Thoracic aorta endothelial cell (primary cell): Measurements from ENCODE around the gene GDPD1. TPM values are rescaled to one million over a fixed set of nuclear protein-coding genes. Genes with fewer than 3 reads are reported as not detected.

Source experiments
- small RNA-seq: library from RNA; depleted of rRNA; stranded (forward); fragments of <200 nt; gene quantifications from one replicate; pipeline ENCODE3, GENCODE V24; 2012
- total RNA-seq: library from RNA; depleted of rRNA; stranded (reverse); fragments of >200 nt; gene quantifications from 2 replicates; pipeline ENCODE4 v1.2.3, GENCODE V29; 2012

GDPD1 gene
- 4.4 and 7.9 TPM in 2 replicates for total RNA-seq

DNA sequence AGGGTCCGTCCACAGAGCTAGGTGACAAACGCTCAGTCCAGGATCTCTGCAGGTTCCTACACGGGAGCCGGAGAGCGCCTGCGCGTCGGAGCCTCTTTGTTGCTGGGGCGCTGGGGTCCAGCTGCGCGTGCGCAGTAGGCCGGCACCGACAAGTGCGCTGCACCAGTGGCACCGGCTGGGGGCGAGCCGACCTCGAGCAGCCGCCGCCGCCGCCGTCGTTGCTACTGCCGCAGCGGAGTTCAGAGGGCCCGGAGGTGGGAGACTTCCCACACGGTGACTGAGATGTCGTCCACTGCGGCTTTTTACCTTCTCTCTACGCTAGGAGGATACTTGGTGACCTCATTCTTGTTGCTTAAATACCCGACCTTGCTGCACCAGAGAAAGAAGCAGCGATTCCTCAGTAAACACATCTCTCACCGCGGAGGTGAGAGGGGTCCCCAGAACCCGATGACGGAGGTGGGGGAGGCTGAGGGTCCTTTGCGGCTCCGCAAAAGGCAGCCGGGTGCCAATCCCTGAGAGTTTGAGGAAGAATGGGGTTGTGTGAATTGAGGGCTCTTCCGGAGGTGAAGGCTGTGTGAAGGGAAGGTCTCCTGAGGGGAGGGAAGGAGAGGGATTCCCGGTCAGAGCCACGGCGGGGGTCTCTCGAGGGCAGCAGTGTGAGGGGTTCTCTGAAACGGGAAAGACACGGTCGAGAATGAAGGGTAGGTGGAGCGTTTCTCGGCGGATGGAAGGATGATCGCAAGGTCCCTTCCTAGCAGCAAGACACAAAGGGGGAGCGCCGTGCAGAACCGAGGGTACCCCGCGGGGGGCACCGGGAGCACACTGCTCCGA lies at the start of gene GDPD1:
Gene GDPD1, plus strand, starts transcription at position 184 of the 831 bp plus-strand sequence. Its CDS starts 99 bp downstream, at position 283.

Small RNA genes within 50 kb of the gene (small RNA-seq; reads per million reads assigned to genes)
- gene RF00019 = not detected
- not detected for gene SNRPGP17

Other genes with a start within 250 kb of the GDPD1 start
- 53.7 and 64.9 TPM in 2 replicates for gene TRIM37, start 113.6 kb upstream of the GDPD1 start, total RNA-seq
- 102 and 120 TPM in 2 replicates for gene SKA2, start 65.3 kb upstream of the GDPD1 start, total RNA-seq
- 64.6 and 76.6 TPM in 2 replicates for gene PRR11, start 64.8 kb upstream of the GDPD1 start, total RNA-seq
- 27.1 and 28.3 TPM in 2 replicates for gene SMG8, start 10.5 kb upstream of the GDPD1 start, total RNA-seq
- 54.6 and 67.2 TPM in 2 replicates for gene YPEL2, start 111.1 kb downstream of the GDPD1 start, total RNA-seq